ENCODE data around the gene LALBA. TPM values are rescaled to one million over a fixed set of nuclear protein-coding genes. Genes with fewer than 3 reads are reported as not detected.

The LALBA gene
- total RNA-seq, 1 experiment from 2014 or later: not detected

DNA sequence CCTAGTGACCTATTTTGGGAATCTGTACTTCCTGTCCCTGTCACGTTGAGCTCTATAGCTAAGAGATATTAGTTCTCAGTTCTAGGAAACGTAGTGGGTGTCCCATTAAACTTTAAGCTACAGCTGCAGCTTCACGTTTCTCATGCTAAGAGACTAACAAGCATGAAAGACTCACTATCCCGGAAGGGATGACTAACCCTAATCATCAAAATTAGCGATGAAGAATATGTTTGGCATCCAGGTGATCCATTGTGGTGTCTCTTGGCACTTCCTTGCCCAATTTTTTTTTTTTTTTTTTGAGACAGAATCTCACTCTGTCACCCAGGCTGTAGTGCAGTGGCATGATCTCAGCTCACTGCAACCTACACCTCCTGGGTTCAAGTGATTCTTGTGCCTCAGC lies 11.0 kb upstream of the LALBA start:
- Histone ChIP-seq H3K9me3 (ENCODE audit: control insufficient read depth, insufficient read depth, low read depth, low read length) (no peaks in the 10 kb centered on the region), H3K36me3 (ENCODE audit: control insufficient read depth, insufficient read depth, low read length) (no peaks in the 10 kb centered on the region), H3K4me3 (ENCODE audit: low read depth in 2 of 2, low read length in 2 of 2) (no peak overlapping the region), H3K27me3 (ENCODE audit: control insufficient read depth, insufficient read depth, low read length) (peaks cover 5% of the 10 kb centered on the region; the same call in 1 of the 2 replicates), H3K27ac (ENCODE audit: low read length) (no peak overlapping the region), H3K4me1 (ENCODE audit: control insufficient read depth, insufficient read depth, low read length) (no peaks in the 10 kb centered on the region)
- no peak for TF ChIP-seq SIN3A (IDR thresholded peaks at IDR 0.05; ENCODE audit: borderline replicate concordance, insufficient read depth, low read depth, low read length)
- no peak for TF ChIP-seq POLR2AphosphoS5 (IDR thresholded peaks at IDR 0.05; ENCODE audit: low read depth, low read length)
- TF ChIP-seq, protein P1, sequence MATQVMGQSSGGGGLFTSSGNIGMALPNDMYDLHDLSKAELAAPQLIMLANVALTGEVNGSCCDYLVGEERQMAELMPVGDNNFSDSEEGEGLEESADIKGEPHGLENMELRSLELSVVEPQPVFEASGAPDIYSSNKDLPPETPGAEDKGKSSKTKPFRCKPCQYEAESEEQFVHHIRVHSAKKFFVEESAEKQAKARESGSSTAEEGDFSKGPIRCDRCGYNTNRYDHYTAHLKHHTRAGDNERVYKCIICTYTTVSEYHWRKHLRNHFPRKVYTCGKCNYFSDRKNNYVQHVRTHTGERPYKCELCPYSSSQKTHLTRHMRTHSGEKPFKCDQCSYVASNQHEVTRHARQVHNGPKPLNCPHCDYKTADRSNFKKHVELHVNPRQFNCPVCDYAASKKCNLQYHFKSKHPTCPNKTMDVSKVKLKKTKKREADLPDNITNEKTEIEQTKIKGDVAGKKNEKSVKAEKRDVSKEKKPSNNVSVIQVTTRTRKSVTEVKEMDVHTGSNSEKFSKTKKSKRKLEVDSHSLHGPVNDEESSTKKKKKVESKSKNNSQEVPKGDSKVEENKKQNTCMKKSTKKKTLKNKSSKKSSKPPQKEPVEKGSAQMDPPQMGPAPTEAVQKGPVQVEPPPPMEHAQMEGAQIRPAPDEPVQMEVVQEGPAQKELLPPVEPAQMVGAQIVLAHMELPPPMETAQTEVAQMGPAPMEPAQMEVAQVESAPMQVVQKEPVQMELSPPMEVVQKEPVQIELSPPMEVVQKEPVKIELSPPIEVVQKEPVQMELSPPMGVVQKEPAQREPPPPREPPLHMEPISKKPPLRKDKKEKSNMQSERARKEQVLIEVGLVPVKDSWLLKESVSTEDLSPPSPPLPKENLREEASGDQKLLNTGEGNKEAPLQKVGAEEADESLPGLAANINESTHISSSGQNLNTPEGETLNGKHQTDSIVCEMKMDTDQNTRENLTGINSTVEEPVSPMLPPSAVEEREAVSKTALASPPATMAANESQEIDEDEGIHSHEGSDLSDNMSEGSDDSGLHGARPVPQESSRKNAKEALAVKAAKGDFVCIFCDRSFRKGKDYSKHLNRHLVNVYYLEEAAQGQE (IDR thresholded peaks at IDR 0.05; ENCODE audit: insufficient read depth in 1 of 2, low read depth in 2 of 2, low read length in 1 of 2): no peak
- TF ChIP-seq TCF7L2 (IDR thresholded peaks at IDR 0.05; ENCODE audit: low read depth, low read length): no peak
- TF ChIP-seq, protein P2, sequence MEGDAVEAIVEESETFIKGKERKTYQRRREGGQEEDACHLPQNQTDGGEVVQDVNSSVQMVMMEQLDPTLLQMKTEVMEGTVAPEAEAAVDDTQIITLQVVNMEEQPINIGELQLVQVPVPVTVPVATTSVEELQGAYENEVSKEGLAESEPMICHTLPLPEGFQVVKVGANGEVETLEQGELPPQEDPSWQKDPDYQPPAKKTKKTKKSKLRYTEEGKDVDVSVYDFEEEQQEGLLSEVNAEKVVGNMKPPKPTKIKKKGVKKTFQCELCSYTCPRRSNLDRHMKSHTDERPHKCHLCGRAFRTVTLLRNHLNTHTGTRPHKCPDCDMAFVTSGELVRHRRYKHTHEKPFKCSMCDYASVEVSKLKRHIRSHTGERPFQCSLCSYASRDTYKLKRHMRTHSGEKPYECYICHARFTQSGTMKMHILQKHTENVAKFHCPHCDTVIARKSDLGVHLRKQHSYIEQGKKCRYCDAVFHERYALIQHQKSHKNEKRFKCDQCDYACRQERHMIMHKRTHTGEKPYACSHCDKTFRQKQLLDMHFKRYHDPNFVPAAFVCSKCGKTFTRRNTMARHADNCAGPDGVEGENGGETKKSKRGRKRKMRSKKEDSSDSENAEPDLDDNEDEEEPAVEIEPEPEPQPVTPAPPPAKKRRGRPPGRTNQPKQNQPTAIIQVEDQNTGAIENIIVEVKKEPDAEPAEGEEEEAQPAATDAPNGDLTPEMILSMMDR (IDR thresholded peaks at IDR 0.05): no peak
- ATAC-seq (no peak), DNase-seq (ENCODE audit: low read depth, low spot score) (no peak)
- BruUV-seq (replicated peaks): no TSS peak
- POLR2A ChIA-PET: no interaction called here
- in situ Hi-C loops (cut with HindIII; ENCODE audit: low pct_unique_long_range_greater_than_20kb, low sequenced_read_pairs) (no loop called here), intact Hi-C loops (cut with micrococcal nuclease; ENCODE audit: unreplicated experiment) (no loop called here)
- CTCF ChIA-PET: interaction anchor here (0.7 kb wide), 1 partner anchor 32 kb away, joined by 5 read pairs; no protein-coding TSS in a partner anchor

DNA sequence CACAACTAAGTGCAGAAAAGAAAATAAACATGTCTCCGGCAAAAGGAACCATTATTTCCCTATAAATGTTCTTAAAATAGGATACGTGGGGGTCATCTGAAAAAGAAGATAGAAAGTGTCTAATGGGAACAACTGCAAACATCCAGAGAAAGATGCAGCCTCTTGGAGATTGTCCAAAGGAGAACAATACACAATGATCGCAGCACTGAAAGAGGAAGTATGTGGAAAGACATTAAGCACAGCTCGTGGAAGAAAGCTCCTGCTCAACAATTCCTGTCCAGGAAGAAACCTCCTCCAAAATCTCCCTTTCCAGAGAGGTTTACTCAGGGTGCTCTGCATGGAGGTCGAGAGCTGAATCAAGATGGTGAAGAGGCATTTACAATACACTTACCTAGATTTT lies 2.5 kb upstream of the LALBA start:
- Histone ChIP-seq H3K4me3 (ENCODE audit: low read depth in 2 of 2, low read length in 2 of 2) (peak overlapping the region in 1 of 2 experiments; percentile 11; a peak in 1 of 4 replicates), H3K4me1 (ENCODE audit: control insufficient read depth, insufficient read depth, low read length) (no peaks in the 10 kb centered on the region), H3K27me3 (ENCODE audit: control insufficient read depth, insufficient read depth, low read length) (no peaks in the 10 kb centered on the region), H3K27ac (ENCODE audit: low read length) (no peak overlapping the region), H3K36me3 (ENCODE audit: control insufficient read depth, insufficient read depth, low read length) (no peaks in the 10 kb centered on the region), H3K9me3 (ENCODE audit: control insufficient read depth, insufficient read depth, low read depth, low read length) (no peaks in the 10 kb centered on the region)
- TF ChIP-seq, protein P2 (IDR thresholded peaks at IDR 0.05): no peak
- TF ChIP-seq POLR2AphosphoS5 (IDR thresholded peaks at IDR 0.05; ENCODE audit: low read depth, low read length) (no peak), TCF7L2 (IDR thresholded peaks at IDR 0.05; ENCODE audit: low read depth, low read length) (no peak), SIN3A (IDR thresholded peaks at IDR 0.05; ENCODE audit: borderline replicate concordance, insufficient read depth, low read depth, low read length) (no peak)
- TF ChIP-seq, protein P1 (IDR thresholded peaks at IDR 0.05; ENCODE audit: insufficient read depth in 1 of 2, low read depth in 2 of 2, low read length in 1 of 2): no peak
- DNase-seq (ENCODE audit: low read depth, low spot score): no peak
- POLR2A ChIA-PET: no interaction called here
- in situ Hi-C loops (cut with HindIII; ENCODE audit: low pct_unique_long_range_greater_than_20kb, low sequenced_read_pairs) (no loop called here), intact Hi-C loops (cut with micrococcal nuclease; ENCODE audit: unreplicated experiment) (no loop called here)
- CTCF ChIA-PET: no interaction called here
- no TSS peak for BruUV-seq (replicated peaks)
- ATAC-seq: no peak; the same call in 1 of the 2 replicates
